Measurements from ENCODE around the gene PPP1R3E.
"Not testable (repeated sequence)": the region's sequence is repeated elsewhere in the genome, so short reads cannot be mapped to it uniquely, and the experiment has no call there.

PPP1R3E gene

GRCh38 chr14:23269193-23269592, 33.5 kb downstream of the PPP1R3E start:
- H3K27ac ChIP-seq (ENCODE audit: insufficient read depth, low read depth, low read length, poor library complexity, severe bottlenecking): no peak overlapping the region
- H3K4me1 ChIP-seq (ENCODE audit: control insufficient read depth, insufficient read depth, low read length): no peaks in the 10 kb centered on the region
- H3K36me3 ChIP-seq (ENCODE audit: control insufficient read depth, insufficient read depth, low read length): no peaks in the 10 kb centered on the region
- WGBS, 2 experiments: 89% methylated on average over 7 of the region's 7 CpGs
- no peaks in the 10 kb centered on the region for H3K9me3 ChIP-seq (ENCODE audit: control insufficient read depth, low read length)
- H3K27me3 ChIP-seq (ENCODE audit: control insufficient read depth, insufficient read depth, low read length, poor library complexity, severe bottlenecking): no peaks in the 10 kb centered on the region
- H3K4me3 ChIP-seq (ENCODE audit: insufficient read depth, low read depth, low read length): no peak overlapping the region

- not testable (repeated sequence) for H3K4me1 ChIP-seq (ENCODE audit: control insufficient read depth, insufficient read depth, low read length); H3K36me3 ChIP-seq (ENCODE audit: control insufficient read depth, insufficient read depth, low read length); H3K9me3 ChIP-seq (ENCODE audit: control insufficient read depth, low read length); H3K4me3 ChIP-seq (ENCODE audit: insufficient read depth, low read depth, low read length); H3K27me3 ChIP-seq (ENCODE audit: control insufficient read depth, insufficient read depth, low read length, poor library complexity, severe bottlenecking); H3K27ac ChIP-seq (ENCODE audit: insufficient read depth, low read depth, low read length, poor library complexity, severe bottlenecking)
- 93 to 94% methylated on average over 8 of the region's 8 CpGs for WGBS, 2 experiments
Observed at GRCh38 chr14:23260849-23261248, 41.8 kb downstream of the PPP1R3E start.

- no peaks in the 10 kb centered on the region for H3K4me1 ChIP-seq (ENCODE audit: control insufficient read depth, insufficient read depth, low read length)
- H3K9me3 ChIP-seq (ENCODE audit: control insufficient read depth, low read length): no peaks in the 10 kb centered on the region
- no peaks in the 10 kb centered on the region for H3K27me3 ChIP-seq (ENCODE audit: control insufficient read depth, insufficient read depth, low read length, poor library complexity, severe bottlenecking)
Observed at GRCh38 chr14:23259426-23259825, 43.2 kb downstream of the PPP1R3E start.

GRCh38 chr14:23258256-23258655, 44.4 kb downstream of the PPP1R3E start:
- Histone ChIP-seq H3K4me1 (ENCODE audit: control insufficient read depth, insufficient read depth, low read length) (no peaks in the 10 kb centered on the region), H3K36me3 (ENCODE audit: control insufficient read depth, insufficient read depth, low read length) (no peaks in the 10 kb centered on the region), H3K27me3 (ENCODE audit: control insufficient read depth, insufficient read depth, low read length, poor library complexity, severe bottlenecking) (no peaks in the 10 kb centered on the region), H3K9me3 (ENCODE audit: control insufficient read depth, low read length) (no peaks in the 10 kb centered on the region), H3K4me3 (ENCODE audit: insufficient read depth, low read depth, low read length) (no peak overlapping the region), H3K27ac (ENCODE audit: insufficient read depth, low read depth, low read length, poor library complexity, severe bottlenecking) (no peak overlapping the region)
- WGBS, 2 experiments: 92 to 93% methylated on average over 5 of the region's 5 CpGs

More at GRCh38 chr14:23259426-23259825, 43.2 kb downstream of the PPP1R3E start:
- Histone ChIP-seq H3K4me3 (ENCODE audit: insufficient read depth, low read depth, low read length) (no peak overlapping the region), H3K36me3 (ENCODE audit: control insufficient read depth, insufficient read depth, low read length) (no peaks in the 10 kb centered on the region), H3K27ac (ENCODE audit: insufficient read depth, low read depth, low read length, poor library complexity, severe bottlenecking) (no peak overlapping the region)

- Histone ChIP-seq H3K27ac (ENCODE audit: insufficient read depth, low read depth, low read length, poor library complexity, severe bottlenecking) (no peak overlapping the region), H3K36me3 (ENCODE audit: control insufficient read depth, insufficient read depth, low read length) (no peaks in the 10 kb centered on the region), H3K9me3 (ENCODE audit: control insufficient read depth, low read length) (no peaks in the 10 kb centered on the region), H3K4me1 (ENCODE audit: control insufficient read depth, insufficient read depth, low read length) (no peaks in the 10 kb centered on the region), H3K4me3 (ENCODE audit: insufficient read depth, low read depth, low read length) (no peak overlapping the region), H3K27me3 (ENCODE audit: control insufficient read depth, insufficient read depth, low read length, poor library complexity, severe bottlenecking) (no peaks in the 10 kb centered on the region)
- 43 to 57% methylated on average over 3 to 4 of the region's 4 CpGs for WGBS, 2 experiments
Observed at GRCh38 chr14:23252420-23253333, 50.0 kb downstream of the PPP1R3E start.

GRCh38 chr14:23252006-23252405, 50.7 kb downstream of the PPP1R3E start:
- H3K27ac ChIP-seq (ENCODE audit: insufficient read depth, low read depth, low read length, poor library complexity, severe bottlenecking): no peak overlapping the region
- no peaks in the 10 kb centered on the region for H3K27me3 ChIP-seq (ENCODE audit: control insufficient read depth, insufficient read depth, low read length, poor library complexity, severe bottlenecking)
- H3K36me3 ChIP-seq (ENCODE audit: control insufficient read depth, insufficient read depth, low read length): no peaks in the 10 kb centered on the region
- H3K4me1 ChIP-seq (ENCODE audit: control insufficient read depth, insufficient read depth, low read length): no peaks in the 10 kb centered on the region
- no peak overlapping the region for H3K4me3 ChIP-seq (ENCODE audit: insufficient read depth, low read depth, low read length)
- H3K9me3 ChIP-seq (ENCODE audit: control insufficient read depth, low read length): no peaks in the 10 kb centered on the region
- 33 to 45% methylated on average over 3 of the region's 3 CpGs for WGBS, 2 experiments

- Histone ChIP-seq H3K4me3 (ENCODE audit: insufficient read depth, low read depth, low read length) (no peak overlapping the region), H3K27ac (ENCODE audit: insufficient read depth, low read depth, low read length, poor library complexity, severe bottlenecking) (no peak overlapping the region), H3K36me3 (ENCODE audit: control insufficient read depth, insufficient read depth, low read length) (no peaks in the 10 kb centered on the region), H3K4me1 (ENCODE audit: control insufficient read depth, insufficient read depth, low read length) (no peaks in the 10 kb centered on the region), H3K9me3 (ENCODE audit: control insufficient read depth, low read length) (no peaks in the 10 kb centered on the region), H3K27me3 (ENCODE audit: control insufficient read depth, insufficient read depth, low read length, poor library complexity, severe bottlenecking) (no peaks in the 10 kb centered on the region)
- 87 to 90% methylated on average over 6 of the region's 6 CpGs for WGBS, 2 experiments
Observed at GRCh38 chr14:23249824-23250223, 52.8 kb downstream of the PPP1R3E start.

- H3K4me3 ChIP-seq (ENCODE audit: insufficient read depth, low read depth, low read length): no peak overlapping the region
- H3K27ac ChIP-seq (ENCODE audit: insufficient read depth, low read depth, low read length, poor library complexity, severe bottlenecking): no peak overlapping the region
- WGBS, 2 experiments: 89% methylated on average over 7 of the region's 7 CpGs
- H3K36me3 ChIP-seq (ENCODE audit: control insufficient read depth, insufficient read depth, low read length): no peaks in the 10 kb centered on the region
- H3K9me3 ChIP-seq (ENCODE audit: control insufficient read depth, low read length): no peaks in the 10 kb centered on the region
- H3K4me1 ChIP-seq (ENCODE audit: control insufficient read depth, insufficient read depth, low read length): no peaks in the 10 kb centered on the region
- H3K27me3 ChIP-seq (ENCODE audit: control insufficient read depth, insufficient read depth, low read length, poor library complexity, severe bottlenecking): no peaks in the 10 kb centered on the region
Observed at GRCh38 chr14:23248601-23249000, 54.1 kb downstream of the PPP1R3E start.
